ENCODE data around the gene CABP2. TPM values are rescaled to one million over a fixed set of nuclear protein-coding genes. Genes with fewer than 3 reads are reported as not detected.
A peak's percentile ranks its signal among the peaks of the same experiment; 100 is the strongest.
"Not testable (repeated sequence)": the region's sequence is repeated elsewhere in the genome, so short reads cannot be mapped to it uniquely, and the experiment has no call there.

The CABP2 gene
- total RNA-seq, 1 experiment from 2014 or later, result not detected

DNA sequence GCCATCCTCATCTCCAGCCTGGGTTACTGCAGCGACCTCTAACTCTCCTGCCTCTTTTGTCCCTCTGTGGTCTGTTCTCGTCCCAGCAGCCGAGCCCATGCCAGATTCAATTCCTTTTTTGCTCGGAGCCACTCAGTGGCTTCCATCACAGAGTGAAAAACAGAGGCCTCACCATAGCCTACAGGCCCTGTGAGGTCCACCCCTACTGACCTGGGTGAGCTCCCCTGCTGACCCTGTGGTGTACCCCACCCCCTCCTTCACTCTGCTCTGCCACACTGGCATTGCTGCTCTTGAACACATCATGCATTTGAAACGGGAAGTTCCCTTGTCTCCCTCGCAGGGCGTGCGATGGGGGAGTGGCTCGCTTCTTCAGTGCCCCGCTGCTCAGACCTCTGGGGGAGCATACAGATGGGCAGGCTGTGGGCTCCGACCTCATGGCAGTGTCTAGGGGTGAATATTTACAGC is 38.4 kb downstream of the CABP2 start:
- in situ Hi-C loops (cut with HindIII; ENCODE audit: low sequenced_read_pairs), result no loop called here
- DNase-seq (ENCODE audit: low spot score), result no peak

DNA sequence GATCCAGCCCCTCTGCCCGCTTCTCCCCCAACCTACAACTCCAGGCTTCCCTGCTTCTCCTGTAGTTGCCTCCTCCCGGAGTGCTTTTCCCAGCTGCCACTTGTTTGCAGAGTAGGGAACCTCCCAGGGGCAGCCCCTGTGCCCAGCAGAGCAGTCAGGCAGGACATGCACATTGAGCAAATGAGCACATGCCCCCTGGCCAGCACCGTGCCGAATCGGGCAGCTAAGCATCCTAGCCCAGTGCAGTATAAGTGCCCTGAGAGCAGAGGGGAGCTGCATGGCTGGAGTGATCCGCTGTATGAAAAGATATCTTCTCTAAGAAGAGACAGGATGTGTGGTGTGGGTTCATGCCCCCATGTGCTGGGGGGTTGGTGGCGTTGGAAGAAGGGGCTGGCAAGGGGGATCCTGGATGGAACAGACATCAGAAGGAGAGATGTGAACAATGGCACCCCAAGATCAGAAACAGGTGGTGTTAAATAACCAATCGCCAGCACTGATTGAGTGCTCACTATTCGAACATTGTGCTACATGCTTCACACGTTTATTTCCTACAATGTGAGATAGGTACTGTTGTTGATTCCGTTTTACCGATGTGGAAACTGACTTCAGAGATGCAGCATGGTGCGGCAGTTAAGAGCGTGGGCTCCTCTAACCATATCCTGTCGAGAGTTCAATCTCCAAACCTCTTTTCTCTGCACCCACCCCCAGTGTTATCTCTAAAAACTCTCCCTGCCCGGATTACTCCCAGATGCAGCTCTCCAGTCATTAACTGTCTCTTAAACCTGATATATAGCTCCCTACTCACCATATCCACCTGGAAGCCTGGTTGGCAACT is 39.2 kb downstream of the CABP2 start:
- in situ Hi-C loops (cut with HindIII; ENCODE audit: low sequenced_read_pairs), result no loop called here
- DNase-seq (ENCODE audit: low spot score), result no peak

DNA sequence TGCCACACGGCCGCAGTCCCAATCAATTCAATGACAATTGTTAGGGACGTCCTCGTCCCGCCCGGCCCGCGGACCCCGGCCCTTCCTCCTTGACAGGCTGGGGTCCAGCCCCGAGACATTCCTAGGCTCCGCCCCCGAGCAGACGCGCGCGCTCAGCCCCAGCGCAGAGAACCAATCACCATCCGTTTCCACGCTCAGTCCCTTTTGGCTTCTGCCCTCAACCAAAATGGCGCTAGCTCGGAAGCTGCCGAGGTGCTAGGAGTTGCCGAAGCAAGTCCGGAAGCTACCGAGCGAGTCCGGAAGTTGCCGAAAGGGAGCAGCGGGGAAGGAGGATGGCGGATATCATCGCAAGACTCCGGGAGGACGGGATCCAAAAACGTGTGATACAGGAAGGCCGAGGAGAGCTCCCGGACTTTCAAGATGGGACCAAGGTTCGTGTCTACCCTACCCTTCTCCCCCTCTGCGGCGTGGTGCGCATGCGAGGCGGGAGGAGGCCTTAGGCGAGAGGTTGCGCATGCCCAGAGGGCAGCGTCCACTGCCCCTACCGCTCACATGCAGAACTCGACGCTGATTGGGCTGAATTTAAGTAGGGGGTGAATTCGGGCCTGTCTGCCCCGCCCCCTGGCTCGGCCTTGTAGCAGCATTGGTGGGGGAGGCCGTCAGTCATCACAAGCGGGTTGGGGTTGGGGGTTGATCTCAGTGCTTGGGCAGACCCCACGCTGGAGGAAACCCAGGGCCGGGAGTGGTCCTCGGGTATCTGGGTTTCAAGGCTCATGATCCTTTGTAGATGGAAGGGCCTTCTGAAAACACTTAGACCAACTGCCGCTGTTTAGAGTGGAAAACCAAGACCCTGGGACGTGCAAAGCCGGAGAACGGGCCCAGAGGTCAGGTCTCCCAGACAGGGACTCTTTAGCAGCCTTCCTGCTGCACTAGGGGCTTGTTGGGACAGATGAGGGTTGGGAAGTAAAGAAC is 40.1 kb downstream of the CABP2 start, which contains the start of gene AIP:
AIP (plus strand) TSS at position 200 of the 972 bp plus-strand sequence; CDS start at position 333, 133 bp downstream.
- in situ Hi-C loops (cut with HindIII; ENCODE audit: low sequenced_read_pairs), result no loop called here
- peak; percentile 98 for DNase-seq (ENCODE audit: low spot score)

DNA sequence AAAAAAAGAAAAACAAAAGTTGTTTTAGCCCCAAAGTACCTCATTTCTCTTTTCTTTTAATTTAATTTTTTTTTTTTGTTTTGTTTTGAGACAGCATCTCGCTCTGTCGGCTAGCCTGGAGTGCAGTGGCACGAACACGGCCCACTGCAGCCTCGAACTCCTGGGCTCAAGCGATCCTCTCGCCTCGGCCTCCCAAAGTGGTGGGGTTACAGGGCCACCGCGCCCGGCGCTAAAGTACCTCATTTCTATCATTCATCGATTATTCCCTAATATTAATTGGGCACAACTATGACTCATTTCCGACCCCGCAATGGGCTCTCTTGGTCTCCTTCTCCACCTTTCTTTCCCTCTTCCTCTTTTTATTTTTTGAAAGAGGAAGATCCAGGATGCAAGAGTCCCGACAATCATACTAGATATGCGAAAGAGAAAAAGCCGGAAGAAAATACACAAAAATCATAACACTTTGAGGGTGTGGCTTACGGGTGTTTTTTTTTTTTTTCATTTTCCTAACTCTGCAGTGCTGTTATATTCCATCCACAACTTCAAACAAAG is 40.9 kb downstream of the CABP2 start:
- DNase-seq (ENCODE audit: low spot score), result no peak
- in situ Hi-C loops (cut with HindIII; ENCODE audit: low sequenced_read_pairs), result no loop called here

DNA sequence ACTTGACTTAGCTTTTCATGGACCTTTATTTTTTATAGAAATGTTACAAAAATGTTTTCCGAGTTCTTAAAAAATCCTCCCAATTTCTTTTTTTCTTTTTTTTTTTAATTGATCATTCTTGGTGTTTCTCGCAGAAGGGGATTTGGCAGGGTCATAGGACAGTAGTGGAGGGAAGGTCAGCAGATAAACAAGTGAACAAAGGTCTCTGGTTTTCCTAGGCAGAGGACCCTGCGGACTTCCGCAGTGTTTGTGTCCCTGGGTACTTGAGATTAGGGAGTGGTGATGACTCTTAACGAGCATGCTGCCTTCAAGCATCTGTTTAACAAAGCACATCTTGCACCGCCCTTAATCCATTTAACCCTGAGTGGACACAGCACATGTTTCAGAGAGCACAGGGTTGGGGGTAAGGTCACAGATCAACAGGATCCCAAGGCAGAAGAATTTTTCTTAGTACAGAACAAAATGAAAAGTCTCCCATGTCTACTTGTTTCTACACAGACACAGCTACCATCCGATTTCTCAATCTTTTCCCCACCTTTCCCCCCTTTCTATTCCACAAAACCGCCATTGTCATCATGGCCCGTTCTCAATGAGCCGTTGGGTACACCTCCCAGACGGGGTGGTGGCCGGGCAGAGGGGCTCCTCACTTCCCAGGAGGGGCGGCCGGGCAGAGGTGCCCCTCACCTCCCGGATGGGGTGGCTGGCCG is 45.7 kb downstream of the CABP2 start:
- in situ Hi-C loops (cut with HindIII; ENCODE audit: low sequenced_read_pairs); DNase-seq (ENCODE audit: low spot score): not testable (repeated sequence)

DNA sequence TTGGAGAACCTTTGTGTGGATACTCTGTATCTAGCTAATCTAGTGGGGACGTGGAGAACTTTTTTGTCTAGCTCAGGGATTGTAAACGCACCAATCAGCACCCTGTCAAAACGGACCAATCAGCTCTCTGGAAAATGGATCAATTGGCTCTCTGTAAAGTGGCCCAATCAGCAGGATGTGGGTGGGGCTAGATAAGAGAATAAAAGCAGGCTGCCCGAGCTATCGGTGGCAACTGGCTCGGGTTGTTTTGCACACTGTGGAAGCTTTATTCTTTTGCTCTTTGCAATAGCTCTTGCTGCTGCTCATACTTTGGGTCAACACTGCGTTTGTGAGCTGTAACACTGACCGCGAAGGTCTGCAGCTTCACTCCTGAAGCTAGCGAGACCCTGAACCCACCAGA is 46.6 kb downstream of the CABP2 start:
- DNase-seq (ENCODE audit: low spot score); in situ Hi-C loops (cut with HindIII; ENCODE audit: low sequenced_read_pairs): not testable (repeated sequence)

DNA sequence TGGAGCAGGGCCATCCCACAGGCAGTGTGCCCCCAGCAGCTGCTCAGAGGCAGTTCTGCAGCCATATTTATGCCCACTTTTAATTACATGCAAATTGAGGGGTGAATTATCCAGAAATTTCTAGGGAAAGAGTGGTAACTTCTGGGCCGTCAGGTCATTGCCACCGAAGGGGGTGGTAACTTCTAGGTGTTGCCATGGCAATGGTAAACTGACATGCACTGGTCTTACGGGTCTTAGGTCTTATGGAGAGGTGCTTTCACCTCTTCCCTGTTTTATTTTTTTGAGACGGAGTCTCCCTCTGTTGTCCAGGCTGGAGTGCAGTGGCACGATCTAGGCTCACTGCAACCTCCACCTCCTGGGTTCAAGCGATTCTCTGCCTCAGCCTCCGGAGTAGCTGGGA is 50.4 kb downstream of the CABP2 start:
- in situ Hi-C loops (cut with HindIII; ENCODE audit: low sequenced_read_pairs), result no loop called here
- no peak for DNase-seq (ENCODE audit: low spot score)

DNA sequence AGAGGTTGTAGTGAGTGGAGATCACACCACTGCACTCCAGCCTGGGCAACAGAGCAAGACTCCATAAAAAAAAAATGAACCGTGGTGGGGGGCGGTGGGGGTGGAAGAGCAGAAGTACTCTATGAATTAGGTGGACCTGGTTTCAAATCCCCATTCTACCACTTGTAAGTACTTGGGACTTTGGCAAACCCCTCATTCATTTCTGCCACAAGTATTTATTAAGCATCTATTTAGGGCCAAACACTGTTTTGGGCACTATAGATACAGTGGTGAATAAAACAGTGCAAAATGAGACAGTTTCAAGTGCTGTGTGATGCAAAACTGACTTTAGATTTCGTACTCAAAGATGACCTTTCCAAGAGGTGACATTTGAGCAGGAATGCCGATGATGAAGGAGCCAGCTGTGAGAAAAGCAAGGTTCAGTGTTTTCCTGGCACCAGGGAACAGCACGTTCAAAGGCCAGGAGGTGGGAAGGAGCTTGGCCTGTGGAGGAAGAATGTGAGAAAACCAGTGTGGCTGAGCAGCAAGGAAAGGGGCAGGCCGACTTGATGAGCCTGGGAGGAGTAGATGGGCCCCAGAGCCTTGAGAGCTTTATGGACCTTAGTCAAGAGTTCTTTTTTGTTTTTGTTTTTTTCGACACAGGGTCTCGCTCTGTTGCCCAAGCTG is 52.8 kb downstream of the CABP2 start:
- DNase-seq (ENCODE audit: low spot score), result no peak
- in situ Hi-C loops (cut with HindIII; ENCODE audit: low sequenced_read_pairs), result no loop called here

DNA sequence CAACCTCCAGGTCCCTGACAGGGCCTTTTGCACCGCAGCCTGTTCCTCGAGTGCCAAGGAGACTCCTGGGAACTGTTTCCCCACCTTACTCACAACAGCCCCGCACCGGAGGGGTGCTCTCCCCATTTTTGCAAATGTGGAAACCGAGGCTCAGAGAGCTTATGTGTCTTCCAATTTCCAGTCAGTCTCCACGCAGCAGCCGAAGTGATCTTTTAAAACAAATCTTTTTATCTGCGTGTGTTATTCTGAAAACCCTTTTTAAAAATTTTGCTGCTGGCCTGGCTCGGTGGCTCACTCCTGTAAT is 53.8 kb downstream of the CABP2 start:
- no peak for DNase-seq (ENCODE audit: low spot score)

More for the DNA sequence above, 53.8 kb downstream of the CABP2 start:
- in situ Hi-C loops (cut with HindIII; ENCODE audit: low sequenced_read_pairs), result no loop called here

Other genes starting within 250 kb of the CABP2 start
- gene ANKRD13D, start 234.1 kb downstream of the CABP2 start, total RNA-seq (2014; rRNA removed; shearing (Covaris generic)), result 25.2 and 40.3 TPM in 2 replicates
- gene SSH3, start 219.9 kb downstream of the CABP2 start, total RNA-seq (2014; rRNA removed; shearing (Covaris generic)), result 1.5 and 1.8 TPM in 2 replicates
- gene POLD4, start 169.9 kb downstream of the CABP2 start, total RNA-seq (2014; rRNA removed; shearing (Covaris generic)), result 15.2 and 19.4 TPM in 2 replicates
- gene CLCF1, start 149.8 kb downstream of the CABP2 start, total RNA-seq (2014; rRNA removed; shearing (Covaris generic)), result 1.9 and 4.2 TPM in 2 replicates
- 20.3 and 38.1 TPM in 2 replicates for gene RAD9A, start 131.5 kb downstream of the CABP2 start, total RNA-seq (2014; rRNA removed; shearing (Covaris generic))
- 319 TPM in 2 replicates for gene PPP1CA, start 121.6 kb downstream of the CABP2 start, total RNA-seq (2014; rRNA removed; shearing (Covaris generic))
- gene TBC1D10C, start 119.4 kb downstream of the CABP2 start, total RNA-seq (2014; rRNA removed; shearing (Covaris generic)), result 0.10 and 0.31 TPM in 2 replicates
- not detected in 2 replicates for gene CARNS1, start 107.8 kb downstream of the CABP2 start, total RNA-seq (2014; rRNA removed; shearing (Covaris generic))
- gene RPS6KB2, start 95.0 kb downstream of the CABP2 start, total RNA-seq (2014; rRNA removed; shearing (Covaris generic)), result 121 and 125 TPM in 2 replicates
- not detected in 2 replicates for gene PTPRCAP, start 85.8 kb downstream of the CABP2 start, total RNA-seq (2014; rRNA removed; shearing (Covaris generic))
- 177 and 184 TPM in 2 replicates for gene CORO1B, start 80.0 kb downstream of the CABP2 start, total RNA-seq (2014; rRNA removed; shearing (Covaris generic))
- not detected in 2 replicates for gene GPR152, start 70.7 kb downstream of the CABP2 start, total RNA-seq (2014; rRNA removed; shearing (Covaris generic))
- not detected in 2 replicates for gene CABP4, start 68.1 kb downstream of the CABP2 start, total RNA-seq (2014; rRNA removed; shearing (Covaris generic))
- gene TMEM134, start 54.2 kb downstream of the CABP2 start, total RNA-seq (2014; rRNA removed; shearing (Covaris generic)), result 88.8 and 126 TPM in 2 replicates
- 73.5 and 102 TPM in 2 replicates for gene AIP, start 40.4 kb downstream of the CABP2 start, total RNA-seq (2014; rRNA removed; shearing (Covaris generic))
- gene PITPNM1, start 18.1 kb downstream of the CABP2 start, total RNA-seq (2014; rRNA removed; shearing (Covaris generic)), result 27.0 and 35.2 TPM in 2 replicates
- 36.1 and 36.4 TPM in 2 replicates for gene CDK2AP2, start 15.3 kb downstream of the CABP2 start, total RNA-seq (2014; rRNA removed; shearing (Covaris generic))
- 1,075 and 1,129 TPM in 2 replicates for gene GSTP1, start 60.4 kb upstream of the CABP2 start, total RNA-seq (2014; rRNA removed; shearing (Covaris generic))
- 412 and 488 TPM in 2 replicates for gene NDUFV1, start 83.5 kb upstream of the CABP2 start, total RNA-seq (2014; rRNA removed; shearing (Covaris generic))
- gene NUDT8, start 106.5 kb upstream of the CABP2 start, total RNA-seq (2014; rRNA removed; shearing (Covaris generic)), result 12.1 and 12.6 TPM in 2 replicates
- not detected in 2 replicates for gene TBX10, start 116.3 kb upstream of the CABP2 start, total RNA-seq (2014; rRNA removed; shearing (Covaris generic))
- not detected in 2 replicates for gene ACY3, start 127.3 kb upstream of the CABP2 start, total RNA-seq (2014; rRNA removed; shearing (Covaris generic))
- gene ALDH3B2, start 151.2 kb upstream of the CABP2 start, total RNA-seq (2014; rRNA removed; shearing (Covaris generic)), result not detected in 2 replicates

Data from G401 (cell line).